ENCODE measurements around the gene OR7C1.

DNA sequence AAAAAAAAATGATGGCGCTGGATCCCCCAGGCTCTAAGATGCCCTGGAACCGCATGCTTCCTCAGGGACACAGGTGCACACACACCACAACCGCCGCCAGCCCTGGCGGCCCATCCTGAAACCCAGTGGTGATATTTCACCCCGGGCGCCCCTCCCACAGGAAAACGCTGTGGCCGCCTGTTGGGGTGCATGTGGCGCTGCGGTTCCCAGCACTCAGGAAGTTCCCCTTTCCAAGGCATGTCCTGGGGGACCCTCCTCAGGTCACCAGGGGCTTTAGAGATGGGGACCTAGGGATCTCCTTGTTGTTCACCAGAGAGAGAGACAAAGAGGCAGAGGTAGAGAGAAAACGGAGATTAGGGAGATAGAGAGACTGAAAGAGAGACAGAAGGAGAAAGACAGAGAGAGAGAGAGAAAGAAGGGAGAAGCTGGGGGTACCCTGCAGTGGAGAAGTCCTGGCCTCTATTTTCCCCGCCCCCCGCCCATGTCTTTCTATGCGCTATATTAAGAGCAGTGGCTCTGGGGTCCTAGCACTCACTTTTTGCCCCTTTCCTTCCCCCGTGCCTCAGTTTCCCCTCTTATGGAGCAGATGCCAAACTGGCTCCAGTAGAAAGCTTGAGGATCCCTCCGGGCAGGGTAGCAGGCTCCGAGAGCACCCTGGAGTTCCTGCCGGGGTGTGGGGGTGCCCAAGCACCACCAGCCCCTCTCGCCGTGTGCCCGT, 59.0 kb downstream of the OR7C1 start:
- TF ChIP-seq, protein P1, sequence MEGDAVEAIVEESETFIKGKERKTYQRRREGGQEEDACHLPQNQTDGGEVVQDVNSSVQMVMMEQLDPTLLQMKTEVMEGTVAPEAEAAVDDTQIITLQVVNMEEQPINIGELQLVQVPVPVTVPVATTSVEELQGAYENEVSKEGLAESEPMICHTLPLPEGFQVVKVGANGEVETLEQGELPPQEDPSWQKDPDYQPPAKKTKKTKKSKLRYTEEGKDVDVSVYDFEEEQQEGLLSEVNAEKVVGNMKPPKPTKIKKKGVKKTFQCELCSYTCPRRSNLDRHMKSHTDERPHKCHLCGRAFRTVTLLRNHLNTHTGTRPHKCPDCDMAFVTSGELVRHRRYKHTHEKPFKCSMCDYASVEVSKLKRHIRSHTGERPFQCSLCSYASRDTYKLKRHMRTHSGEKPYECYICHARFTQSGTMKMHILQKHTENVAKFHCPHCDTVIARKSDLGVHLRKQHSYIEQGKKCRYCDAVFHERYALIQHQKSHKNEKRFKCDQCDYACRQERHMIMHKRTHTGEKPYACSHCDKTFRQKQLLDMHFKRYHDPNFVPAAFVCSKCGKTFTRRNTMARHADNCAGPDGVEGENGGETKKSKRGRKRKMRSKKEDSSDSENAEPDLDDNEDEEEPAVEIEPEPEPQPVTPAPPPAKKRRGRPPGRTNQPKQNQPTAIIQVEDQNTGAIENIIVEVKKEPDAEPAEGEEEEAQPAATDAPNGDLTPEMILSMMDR (IDR thresholded peaks at IDR 0.05), result no peak
- TF ChIP-seq, protein P2, sequence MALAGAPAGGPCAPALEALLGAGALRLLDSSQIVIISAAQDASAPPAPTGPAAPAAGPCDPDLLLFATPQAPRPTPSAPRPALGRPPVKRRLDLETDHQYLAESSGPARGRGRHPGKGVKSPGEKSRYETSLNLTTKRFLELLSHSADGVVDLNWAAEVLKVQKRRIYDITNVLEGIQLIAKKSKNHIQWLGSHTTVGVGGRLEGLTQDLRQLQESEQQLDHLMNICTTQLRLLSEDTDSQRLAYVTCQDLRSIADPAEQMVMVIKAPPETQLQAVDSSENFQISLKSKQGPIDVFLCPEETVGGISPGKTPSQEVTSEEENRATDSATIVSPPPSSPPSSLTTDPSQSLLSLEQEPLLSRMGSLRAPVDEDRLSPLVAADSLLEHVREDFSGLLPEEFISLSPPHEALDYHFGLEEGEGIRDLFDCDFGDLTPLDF (CRISPR knock-in tag; IDR thresholded peaks at IDR 0.05), result no peak
- TF ChIP-seq, protein P3, sequence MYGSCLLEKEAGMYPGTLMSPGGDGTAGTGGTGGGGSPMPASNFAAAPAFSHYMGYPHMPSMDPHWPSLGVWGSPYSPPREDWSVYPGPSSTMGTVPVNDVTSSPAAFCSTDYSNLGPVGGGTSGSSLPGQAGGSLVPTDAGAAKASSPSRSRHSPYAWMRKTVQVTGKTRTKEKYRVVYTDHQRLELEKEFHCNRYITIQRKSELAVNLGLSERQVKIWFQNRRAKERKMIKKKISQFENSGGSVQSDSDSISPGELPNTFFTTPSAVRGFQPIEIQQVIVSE (CRISPR knock-in tag; IDR thresholded peaks at IDR 0.05; ENCODE audit: borderline replicate concordance), result no peak

Data from WTC11 (cell line).